Muscle layer of colon (tissue), 2 donors: Measurements from ENCODE around the gene RNU5B-1.
"Not testable (repeated sequence)": the region's sequence is repeated elsewhere in the genome, so short reads cannot be mapped to it uniquely, and the experiment has no call there.

Source experiments
- H3K27ac ChIP-seq: one replicate; pipeline ENCODE4 v1.7.0; 2013; ENCODE audit warnings: low read depth, mild to moderate bottlenecking, low read length, moderate library complexity
- H3K27me3 ChIP-seq, 2 donors: one replicate each; pipeline ENCODE4 v1.7.0; 2013; ENCODE audit warnings: low read length in 2 of 2, mild to moderate bottlenecking in 2 of 2; ENCODE audit not compliant: insufficient read depth in 2 of 2, control insufficient read depth in 1 of 2
- H3K36me3 ChIP-seq: one replicate; pipeline ENCODE4 v1.7.0; 2013; ENCODE audit warnings: mild to moderate bottlenecking, low read length; ENCODE audit not compliant: insufficient read depth
- H3K4me1 ChIP-seq: one replicate; pipeline ENCODE4 v1.7.0; 2013; ENCODE audit warnings: mild to moderate bottlenecking, low read length; ENCODE audit not compliant: insufficient read depth
- H3K4me3 ChIP-seq, 2 donors: one replicate each; pipeline ENCODE4 v1.7.0; 2013; ENCODE audit warnings: low read length in 2 of 2, low read depth in 1 of 2, mild to moderate bottlenecking in 1 of 2, moderate library complexity in 1 of 2
- H3K9ac ChIP-seq: one replicate; pipeline ENCODE4 v1.7.0; 2013; ENCODE audit warnings: low read length
- H3K9me3 ChIP-seq: one replicate; pipeline ENCODE4 v1.7.0; 2013; ENCODE audit warnings: mild to moderate bottlenecking, low read length
- donor health status: abdominal sarcoma.
- donor health status: Adenocarcinoma of cecum.

The RNU5B-1 gene

DNA sequence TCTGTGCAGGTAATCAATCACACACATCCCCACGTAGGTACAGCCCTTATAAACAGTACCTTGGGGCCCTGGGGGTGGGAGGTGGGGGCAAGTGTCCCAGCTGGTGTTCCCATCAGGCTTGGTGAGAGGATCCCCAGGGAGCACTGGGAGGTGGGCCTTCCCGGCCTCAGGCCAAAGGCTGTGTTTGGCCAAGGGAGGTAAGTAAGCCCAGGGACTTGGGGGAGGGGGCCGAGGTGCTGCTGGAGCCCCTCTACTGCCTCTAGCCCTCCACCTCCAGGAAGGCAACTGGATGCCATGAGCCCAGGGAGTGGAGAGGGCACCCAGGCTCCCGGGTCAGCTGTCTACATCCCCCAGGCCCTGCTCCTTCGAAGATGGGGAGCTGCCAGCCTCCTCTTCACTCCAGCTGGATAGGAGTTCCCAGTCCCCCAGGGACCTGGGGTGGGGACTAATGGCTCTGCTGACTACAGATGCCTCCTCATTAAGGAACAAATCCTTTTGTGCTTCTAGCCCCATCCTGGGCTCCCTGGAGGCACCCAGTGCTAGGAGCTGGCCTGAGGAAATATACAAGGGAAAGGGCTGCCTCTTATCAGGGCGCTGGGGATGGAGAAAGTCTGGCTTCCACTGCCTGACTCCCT lies 33.1 kb downstream of the RNU5B-1 start:
- Histone ChIP-seq H3K36me3 (no peaks in the 10 kb centered on the region), H3K4me1 (no peaks in the 10 kb centered on the region), H3K27ac (no peak overlapping the region), H3K9ac (no peak overlapping the region), H3K9me3 (no peaks in the 10 kb centered on the region), H3K4me3 (no peak overlapping the region), H3K27me3 (no peaks in the 10 kb centered on the region)

DNA sequence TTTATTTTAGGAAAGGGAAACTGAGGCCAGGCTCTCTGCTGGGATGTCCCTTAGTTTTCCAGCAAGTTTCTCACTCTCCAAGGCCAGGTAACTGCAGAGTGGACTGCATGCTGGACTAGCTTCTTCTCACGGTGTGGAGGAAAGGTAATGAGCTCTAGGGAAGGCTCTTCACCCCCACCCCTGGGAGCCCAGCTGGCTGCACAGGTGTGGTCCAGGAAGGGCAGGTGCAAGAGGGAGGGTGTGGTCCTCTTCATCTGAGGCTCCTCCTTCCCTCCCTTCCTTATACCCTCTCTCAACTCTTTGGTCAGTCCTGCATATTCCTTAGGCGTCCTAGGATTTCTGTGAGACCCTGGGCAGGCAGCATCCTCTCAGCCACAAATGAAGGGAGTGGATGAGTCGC lies 33.9 kb downstream of the RNU5B-1 start:
- Histone ChIP-seq H3K9ac (no peak overlapping the region), H3K9me3 (no peaks in the 10 kb centered on the region), H3K27ac (no peak overlapping the region), H3K27me3 (no peaks in the 10 kb centered on the region), H3K4me1 (no peaks in the 10 kb centered on the region), H3K36me3 (no peaks in the 10 kb centered on the region), H3K4me3 (no peak overlapping the region)

DNA sequence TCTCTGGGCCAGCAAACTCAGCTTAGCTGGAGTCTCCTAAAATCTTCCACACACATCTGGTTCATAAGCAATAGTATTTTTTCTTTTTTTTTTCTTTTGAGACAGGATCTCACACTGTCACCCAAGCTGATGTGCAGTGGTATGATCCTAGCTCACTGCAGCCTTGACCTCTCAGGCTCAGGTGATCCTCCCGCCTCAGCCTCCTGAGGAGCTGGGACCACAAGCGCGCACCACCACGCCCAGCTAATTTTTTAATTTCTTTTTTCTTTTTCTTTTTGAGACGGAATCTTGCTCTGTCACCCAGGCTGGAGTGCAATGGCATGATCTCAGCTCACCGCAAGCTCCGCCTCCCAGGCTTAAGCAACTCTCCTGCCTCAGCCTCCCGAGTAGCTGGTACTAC lies 34.3 kb downstream of the RNU5B-1 start:
- Histone ChIP-seq H3K36me3 (no peaks in the 10 kb centered on the region), H3K9ac (no peak overlapping the region), H3K27ac (no peak overlapping the region), H3K9me3 (no peaks in the 10 kb centered on the region), H3K27me3 (no peaks in the 10 kb centered on the region), H3K4me3 (no peak overlapping the region), H3K4me1 (no peaks in the 10 kb centered on the region)

GRCh38 chr15:65339416-65339815 lies 34.9 kb downstream of the RNU5B-1 start:
- Histone ChIP-seq H3K9me3 (no peaks in the 10 kb centered on the region), H3K36me3 (no peaks in the 10 kb centered on the region), H3K27ac (no peak overlapping the region), H3K4me3 (no peak overlapping the region), H3K27me3 (no peaks in the 10 kb centered on the region), H3K9ac (no peak overlapping the region), H3K4me1 (no peaks in the 10 kb centered on the region)

DNA sequence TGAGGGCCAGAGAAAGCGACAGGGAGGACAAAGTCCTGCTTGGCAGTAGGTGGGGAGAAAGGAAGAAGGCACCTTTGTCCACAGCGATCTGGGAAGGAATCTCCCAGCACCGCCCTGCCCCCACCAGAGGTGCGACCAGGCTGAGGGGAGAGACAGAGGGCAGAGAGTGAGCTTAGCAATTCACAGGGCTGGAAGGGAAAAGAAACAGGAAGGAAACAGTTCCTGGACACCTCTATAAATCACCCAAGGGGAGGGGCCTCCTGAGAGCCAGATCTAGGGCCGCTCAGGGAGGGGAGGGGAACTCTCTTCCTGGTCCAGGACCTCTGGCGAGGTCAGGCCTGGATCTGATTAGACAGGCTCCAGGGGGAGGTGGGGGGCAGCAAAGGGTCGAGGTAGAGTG lies 35.4 kb downstream of the RNU5B-1 start:
- Histone ChIP-seq H3K4me3 (no peak overlapping the region), H3K27ac (no peak overlapping the region), H3K9ac (no peak overlapping the region), H3K36me3 (no peaks in the 10 kb centered on the region), H3K9me3 (no peaks in the 10 kb centered on the region), H3K4me1 (no peaks in the 10 kb centered on the region), H3K27me3 (no peaks in the 10 kb centered on the region)

- Histone ChIP-seq H3K36me3 (no peaks in the 10 kb centered on the region), H3K27me3 (no peaks in the 10 kb centered on the region), H3K9me3 (no peaks in the 10 kb centered on the region), H3K4me1 (no peaks in the 10 kb centered on the region), H3K9ac (no peak overlapping the region), H3K4me3 (no peak overlapping the region), H3K27ac (no peak overlapping the region)
Observed at GRCh38 chr15:65342493-65342892, 38.0 kb downstream of the RNU5B-1 start.

GRCh38 chr15:65343374-65343981 lies 39.0 kb downstream of the RNU5B-1 start:
- no peaks in the 10 kb centered on the region for H3K9me3 ChIP-seq
- H3K9ac ChIP-seq = no peak overlapping the region
- H3K4me3 ChIP-seq = no peak overlapping the region
- H3K4me1 ChIP-seq = no peaks in the 10 kb centered on the region
- no peak overlapping the region for H3K27ac ChIP-seq
- no peaks in the 10 kb centered on the region for H3K27me3 ChIP-seq
- H3K36me3 ChIP-seq = no peaks in the 10 kb centered on the region

- H3K36me3 ChIP-seq = no peaks in the 10 kb centered on the region
- no peak overlapping the region for H3K27ac ChIP-seq
- H3K4me3 ChIP-seq = no peak overlapping the region
- no peak overlapping the region for H3K9ac ChIP-seq
- H3K9me3 ChIP-seq = no peaks in the 10 kb centered on the region
- H3K27me3 ChIP-seq = no peaks in the 10 kb centered on the region
- H3K4me1 ChIP-seq = no peaks in the 10 kb centered on the region
Observed at GRCh38 chr15:65344214-65344913, 39.9 kb downstream of the RNU5B-1 start.

DNA sequence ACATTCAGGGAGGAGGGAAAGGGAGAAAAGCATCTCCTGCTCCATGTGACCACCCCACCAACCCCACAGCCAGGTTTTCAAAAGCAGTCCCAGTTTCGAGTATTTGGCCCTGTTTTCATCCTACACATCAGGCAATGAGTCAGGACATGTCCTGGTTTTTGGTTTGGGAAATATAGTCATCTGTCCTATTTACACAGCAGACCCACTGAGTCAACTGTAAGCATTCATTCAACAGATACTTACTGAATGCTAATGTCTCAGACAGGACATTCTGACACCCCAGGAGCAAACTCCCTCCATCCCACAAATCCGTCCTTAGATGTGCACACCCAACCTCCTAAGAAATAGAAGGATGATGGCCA lies 40.4 kb downstream of the RNU5B-1 start:
- Histone ChIP-seq H3K4me1 (no peaks in the 10 kb centered on the region), H3K9ac (no peak overlapping the region), H3K36me3 (no peaks in the 10 kb centered on the region), H3K9me3 (no peaks in the 10 kb centered on the region), H3K4me3 (no peak overlapping the region), H3K27ac (no peak overlapping the region), H3K27me3 (no peaks in the 10 kb centered on the region)

DNA sequence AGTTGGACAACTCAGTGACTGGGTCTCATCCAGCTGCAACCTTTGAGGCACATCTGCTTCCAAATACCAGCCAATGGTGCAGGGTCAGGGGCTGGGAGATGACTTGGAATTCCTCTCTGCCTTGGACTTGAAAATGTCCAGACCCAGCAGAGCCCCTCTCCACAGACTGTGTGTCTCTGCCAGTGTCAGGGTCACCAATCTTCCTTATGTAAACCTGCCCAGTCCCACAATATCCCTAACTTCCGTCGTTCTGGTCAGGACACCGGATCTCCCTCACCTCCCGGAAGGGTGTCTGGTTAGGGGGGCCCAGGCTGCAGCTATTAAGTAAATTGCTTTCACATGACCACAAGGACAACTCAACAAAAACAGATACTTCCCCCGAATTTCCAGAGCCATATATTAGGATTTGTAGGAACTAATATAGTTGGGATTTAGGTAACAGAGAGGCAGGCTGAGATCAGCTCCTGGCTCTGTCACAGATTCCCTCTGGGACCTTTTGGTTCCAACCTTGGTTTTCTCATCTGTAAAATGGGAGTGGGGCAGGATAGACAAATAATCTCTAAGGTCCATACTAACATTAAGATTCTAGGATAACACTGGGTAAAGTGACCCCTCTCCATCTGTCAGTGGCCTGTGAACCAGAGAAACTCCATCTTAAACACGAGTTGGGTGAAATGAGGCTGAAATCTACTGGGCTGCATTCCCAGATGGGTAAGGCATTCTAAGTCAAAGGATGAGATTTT lies 42.5 kb downstream of the RNU5B-1 start:
- H3K9me3 ChIP-seq = no peaks in the 10 kb centered on the region
- no peak overlapping the region for H3K9ac ChIP-seq
- no peak overlapping the region for H3K4me3 ChIP-seq
- no peaks in the 10 kb centered on the region for H3K36me3 ChIP-seq
- no peaks in the 10 kb centered on the region for H3K4me1 ChIP-seq
- H3K27me3 ChIP-seq = no peaks in the 10 kb centered on the region
- no peak overlapping the region for H3K27ac ChIP-seq

DNA sequence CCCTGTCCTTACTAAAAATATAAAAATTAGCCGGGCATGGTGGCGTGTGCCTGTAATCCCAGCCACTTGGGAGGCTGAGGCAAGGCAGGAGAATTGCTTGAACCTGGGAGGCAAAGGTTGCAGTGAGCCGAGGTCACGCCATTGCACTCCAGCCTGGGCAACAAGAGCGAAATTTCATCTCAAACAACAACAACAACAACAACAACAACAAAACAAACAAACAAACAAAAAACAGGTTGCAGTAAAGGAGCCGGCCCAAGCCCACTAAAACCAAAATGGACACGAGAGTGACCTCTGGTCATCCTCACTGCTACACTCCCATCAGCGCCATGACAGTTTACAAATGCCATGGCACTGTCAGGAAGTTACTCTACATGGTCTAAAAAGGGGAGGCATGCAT lies 43.3 kb downstream of the RNU5B-1 start:
- H3K27me3 ChIP-seq, H3K27ac ChIP-seq, H3K4me1 ChIP-seq, H3K9ac ChIP-seq, H3K4me3 ChIP-seq, H3K9me3 ChIP-seq, H3K36me3 ChIP-seq: not testable (repeated sequence)
